Type B pancreatic cell (in vitro differentiated cells): ENCODE measurements around the gene CRABP1. TPM values are rescaled to one million over a fixed set of nuclear protein-coding genes. Genes with fewer than 3 reads are reported as not detected.
A peak's percentile ranks its signal among the peaks of the same experiment; 100 is the strongest.

Experiments
- DNase-seq: peaks from one replicate; pipeline ENCODE4 v3.0.0; 2021; ENCODE audit warnings: mixed read lengths; ENCODE audit not compliant: unreplicated experiment; ENCODE audit errors: extremely low spot score
- H3K27ac Mint-ChIP-seq: 2 replicates; pipeline ENCODE4 v1.8.0; 2021; ENCODE audit warnings: mild to moderate bottlenecking, mixed read lengths
- H3K27me3 Mint-ChIP-seq: 2 replicates; pipeline ENCODE4 v1.8.0; 2021; ENCODE audit warnings: mixed read lengths
- H3K36me3 Mint-ChIP-seq: 2 replicates; pipeline ENCODE4 v1.8.0; 2021; ENCODE audit warnings: mixed read lengths
- H3K4me1 Mint-ChIP-seq: one replicate; pipeline ENCODE4 v1.8.0; 2021; ENCODE audit warnings: mixed read lengths; ENCODE audit not compliant: unreplicated experiment
- H3K4me3 Mint-ChIP-seq: 2 replicates; pipeline ENCODE4 v1.8.0; 2021; ENCODE audit warnings: mild to moderate bottlenecking, mixed read lengths
- H3K9me3 Mint-ChIP-seq: 2 replicates; pipeline ENCODE4 v1.8.0; 2021; ENCODE audit warnings: mixed read lengths
- total RNA-seq: library from RNA; stranded (reverse); gene quantifications from 2 replicates; pipeline ENCODE4 v1.2.1, GENCODE V29; 2021; ENCODE audit warnings: low replicate concordance
- TF ChIP-seq, protein P1 (sequence below): fragments of 200-600 bp; sonication (generic); conservative IDR thresholded peaks from 2 replicates; pipeline ENCODE4 v1.5.0; 2021; ENCODE audit warnings: antibody characterized with exemption, mild to moderate bottlenecking

The CRABP1 gene
- total RNA-seq, 1 donor from 2014 or later, result 685 TPM

DNA sequence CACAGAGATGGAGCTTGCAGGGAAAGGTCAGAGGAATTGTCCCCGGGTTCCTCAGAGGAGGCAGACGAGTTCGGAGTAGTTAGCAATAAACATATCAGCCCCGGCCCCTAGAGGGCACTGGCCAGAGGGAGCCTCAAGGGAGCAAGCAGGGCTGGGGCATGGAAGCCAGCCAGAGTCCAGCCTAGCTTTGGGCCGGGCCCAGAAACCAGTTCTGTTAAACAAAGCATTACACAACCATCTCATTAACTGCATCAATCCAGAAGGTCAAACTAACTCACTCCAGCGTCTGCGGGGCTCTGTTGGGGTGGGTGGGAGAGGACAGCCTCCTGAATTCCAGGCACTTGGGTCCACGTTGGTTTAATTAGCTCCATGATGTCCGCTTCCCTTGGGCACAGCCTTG, 56.8 kb downstream of the CRABP1 start:
- H3K9me3 Mint-ChIP-seq, result no peaks in the 10 kb centered on the region
- H3K36me3 Mint-ChIP-seq, result no peaks in the 10 kb centered on the region
- DNase-seq, result no peak
- H3K4me1 Mint-ChIP-seq, result peaks cover 56% of the 10 kb centered on the region
- peak overlapping the region; percentile 71 for H3K27ac Mint-ChIP-seq
- no peak overlapping the region for H3K4me3 Mint-ChIP-seq
- peaks cover 3% of the 10 kb centered on the region for H3K27me3 Mint-ChIP-seq
- TF ChIP-seq, protein P1, sequence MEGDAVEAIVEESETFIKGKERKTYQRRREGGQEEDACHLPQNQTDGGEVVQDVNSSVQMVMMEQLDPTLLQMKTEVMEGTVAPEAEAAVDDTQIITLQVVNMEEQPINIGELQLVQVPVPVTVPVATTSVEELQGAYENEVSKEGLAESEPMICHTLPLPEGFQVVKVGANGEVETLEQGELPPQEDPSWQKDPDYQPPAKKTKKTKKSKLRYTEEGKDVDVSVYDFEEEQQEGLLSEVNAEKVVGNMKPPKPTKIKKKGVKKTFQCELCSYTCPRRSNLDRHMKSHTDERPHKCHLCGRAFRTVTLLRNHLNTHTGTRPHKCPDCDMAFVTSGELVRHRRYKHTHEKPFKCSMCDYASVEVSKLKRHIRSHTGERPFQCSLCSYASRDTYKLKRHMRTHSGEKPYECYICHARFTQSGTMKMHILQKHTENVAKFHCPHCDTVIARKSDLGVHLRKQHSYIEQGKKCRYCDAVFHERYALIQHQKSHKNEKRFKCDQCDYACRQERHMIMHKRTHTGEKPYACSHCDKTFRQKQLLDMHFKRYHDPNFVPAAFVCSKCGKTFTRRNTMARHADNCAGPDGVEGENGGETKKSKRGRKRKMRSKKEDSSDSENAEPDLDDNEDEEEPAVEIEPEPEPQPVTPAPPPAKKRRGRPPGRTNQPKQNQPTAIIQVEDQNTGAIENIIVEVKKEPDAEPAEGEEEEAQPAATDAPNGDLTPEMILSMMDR, result peak; percentile 29

DNA sequence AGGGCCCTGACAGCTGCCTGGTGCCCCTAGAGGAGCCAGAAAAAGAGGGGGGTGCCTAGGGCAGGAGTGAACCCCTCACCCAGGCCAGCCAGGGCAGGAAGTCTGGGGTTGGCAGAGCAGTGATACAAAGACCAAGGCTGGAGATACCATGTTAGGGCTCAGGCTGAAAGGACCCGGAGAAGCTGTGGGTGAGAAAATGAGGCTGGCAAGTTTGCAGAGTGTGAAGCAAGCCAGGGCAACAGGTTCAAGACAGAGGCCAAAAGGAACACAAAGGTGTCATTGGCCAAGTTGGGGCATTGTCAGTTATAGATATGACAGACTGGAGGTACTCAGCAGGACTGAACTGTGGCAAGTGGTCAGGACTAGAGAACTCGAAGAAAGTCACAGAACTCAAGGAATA, 57.2 kb downstream of the CRABP1 start:
- H3K27ac Mint-ChIP-seq, result no peak overlapping the region
- TF ChIP-seq, protein P1, result no peak
- no peaks in the 10 kb centered on the region for H3K36me3 Mint-ChIP-seq
- peaks cover 5% of the 10 kb centered on the region for H3K27me3 Mint-ChIP-seq
- peaks cover 58% of the 10 kb centered on the region for H3K4me1 Mint-ChIP-seq
- no peak for DNase-seq
- no peak overlapping the region for H3K4me3 Mint-ChIP-seq
- no peaks in the 10 kb centered on the region for H3K9me3 Mint-ChIP-seq

Other genes with a start within 250 kb of the CRABP1 start
- gene SH2D7, start 247.8 kb upstream of the CRABP1 start, total RNA-seq, result not detected in 2 replicates
- 15.7 and 20.1 TPM in 2 replicates for gene CIB2, start 208.9 kb upstream of the CRABP1 start, total RNA-seq
- 66.5 and 93.6 TPM in 2 replicates for gene IDH3A, start 191.0 kb upstream of the CRABP1 start, total RNA-seq
- gene ACSBG1, start 105.8 kb upstream of the CRABP1 start, total RNA-seq, result 0.71 TPM in 1 of 2 replicates, not detected in the other
- 0.10 and 15.0 TPM in 2 replicates for gene DNAJA4, start 75.8 kb upstream of the CRABP1 start, total RNA-seq
- 43.6 and 54.4 TPM in 2 replicates for gene SKIC8, start 40.7 kb upstream of the CRABP1 start, total RNA-seq
- gene IREB2, start 97.9 kb downstream of the CRABP1 start, total RNA-seq, result 76.9 and 83.8 TPM in 2 replicates
- gene HYKK, start 167.2 kb downstream of the CRABP1 start, total RNA-seq, result 3.3 and 6.8 TPM in 2 replicates
- 182 and 209 TPM in 2 replicates for gene PSMA4, start 200.1 kb downstream of the CRABP1 start, total RNA-seq
- gene CHRNA5, start 225.2 kb downstream of the CRABP1 start, total RNA-seq, result 2.3 and 11.5 TPM in 2 replicates